PFSK-1 (cell line): ENCODE data around the gene IQCM.

Source experiments
- FOXP2 ChIP-seq: optimal IDR thresholded peaks from 2 replicates; pipeline ENCODE3; 2011; ENCODE audit warnings: borderline replicate concordance, control low read depth, inconsistent platforms; ENCODE audit not compliant: insufficient read depth; ENCODE audit errors: extremely low read length, extremely low read depth
- POLR2AphosphoS5 ChIP-seq: IDR thresholded peaks from 2 replicates; pipeline ENCODE4 v1.6.1; 2012; ENCODE audit warnings: low read depth, mild to moderate bottlenecking, control low read depth, low read length, moderate library complexity
- SIN3A ChIP-seq: IDR thresholded peaks from 2 replicates; pipeline ENCODE4 v1.6.1; 2012; ENCODE audit warnings: mild to moderate bottlenecking, low read length, moderate library complexity, borderline replicate concordance; ENCODE audit not compliant: insufficient read depth
- TAF1 ChIP-seq: IDR thresholded peaks from 2 replicates; pipeline ENCODE4 v1.6.1; 2012; ENCODE audit warnings: low read length, control low read depth, borderline replicate concordance; ENCODE audit not compliant: insufficient read depth
- TF ChIP-seq, protein P1 (sequence below), 2 experiments: IDR thresholded peaks; 2 replicates each; pipeline versions ENCODE4 v1.6.1 to v1.8.0; 2011 to 2012; ENCODE audit warnings: low read depth in 2 of 2, low read length in 2 of 2, control low read depth in 1 of 2, inconsistent platforms in 1 of 2, mild to moderate bottlenecking in 1 of 2, moderate library complexity in 1 of 2; ENCODE audit not compliant: insufficient read depth in 1 of 2

IQCM gene

DNA sequence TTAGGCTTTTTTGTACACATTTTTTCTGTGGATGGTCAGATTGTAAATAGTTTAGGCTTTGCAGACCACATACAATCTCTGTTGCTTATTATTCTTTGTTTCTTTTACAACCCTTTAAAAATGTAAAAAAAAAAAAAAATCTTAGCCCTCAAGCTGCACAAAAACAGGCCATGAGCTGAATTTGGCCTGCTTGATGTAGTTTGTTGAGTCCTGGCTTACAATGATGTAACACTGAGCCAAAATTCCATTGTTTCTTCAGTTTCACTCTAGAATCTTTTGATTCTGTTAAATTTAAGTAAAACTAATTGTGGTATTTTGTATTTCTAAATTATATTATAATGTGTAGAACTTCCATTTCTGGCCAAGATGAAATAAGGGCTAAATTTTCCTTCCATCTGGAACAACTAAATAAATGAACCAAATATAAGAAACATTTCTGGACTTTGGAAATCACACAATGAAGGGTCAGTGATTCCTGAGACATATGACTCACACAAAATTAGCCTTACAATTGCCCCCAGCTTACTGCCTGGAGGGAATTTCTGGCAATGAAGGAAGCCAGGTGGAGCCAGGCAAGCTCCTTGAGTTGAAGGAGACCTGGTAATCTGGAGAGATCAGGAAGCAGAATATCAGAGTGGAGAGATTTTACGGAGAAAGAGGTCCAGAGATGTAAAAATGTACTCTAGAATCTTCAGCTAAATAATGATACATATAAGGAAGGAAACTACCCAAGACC lies 29.8 kb downstream of the IQCM start:
- no peak for TF ChIP-seq TAF1
- TF ChIP-seq POLR2AphosphoS5 = no peak
- TF ChIP-seq SIN3A = no peak
- no peak for TF ChIP-seq FOXP2
- TF ChIP-seq, protein P1, sequence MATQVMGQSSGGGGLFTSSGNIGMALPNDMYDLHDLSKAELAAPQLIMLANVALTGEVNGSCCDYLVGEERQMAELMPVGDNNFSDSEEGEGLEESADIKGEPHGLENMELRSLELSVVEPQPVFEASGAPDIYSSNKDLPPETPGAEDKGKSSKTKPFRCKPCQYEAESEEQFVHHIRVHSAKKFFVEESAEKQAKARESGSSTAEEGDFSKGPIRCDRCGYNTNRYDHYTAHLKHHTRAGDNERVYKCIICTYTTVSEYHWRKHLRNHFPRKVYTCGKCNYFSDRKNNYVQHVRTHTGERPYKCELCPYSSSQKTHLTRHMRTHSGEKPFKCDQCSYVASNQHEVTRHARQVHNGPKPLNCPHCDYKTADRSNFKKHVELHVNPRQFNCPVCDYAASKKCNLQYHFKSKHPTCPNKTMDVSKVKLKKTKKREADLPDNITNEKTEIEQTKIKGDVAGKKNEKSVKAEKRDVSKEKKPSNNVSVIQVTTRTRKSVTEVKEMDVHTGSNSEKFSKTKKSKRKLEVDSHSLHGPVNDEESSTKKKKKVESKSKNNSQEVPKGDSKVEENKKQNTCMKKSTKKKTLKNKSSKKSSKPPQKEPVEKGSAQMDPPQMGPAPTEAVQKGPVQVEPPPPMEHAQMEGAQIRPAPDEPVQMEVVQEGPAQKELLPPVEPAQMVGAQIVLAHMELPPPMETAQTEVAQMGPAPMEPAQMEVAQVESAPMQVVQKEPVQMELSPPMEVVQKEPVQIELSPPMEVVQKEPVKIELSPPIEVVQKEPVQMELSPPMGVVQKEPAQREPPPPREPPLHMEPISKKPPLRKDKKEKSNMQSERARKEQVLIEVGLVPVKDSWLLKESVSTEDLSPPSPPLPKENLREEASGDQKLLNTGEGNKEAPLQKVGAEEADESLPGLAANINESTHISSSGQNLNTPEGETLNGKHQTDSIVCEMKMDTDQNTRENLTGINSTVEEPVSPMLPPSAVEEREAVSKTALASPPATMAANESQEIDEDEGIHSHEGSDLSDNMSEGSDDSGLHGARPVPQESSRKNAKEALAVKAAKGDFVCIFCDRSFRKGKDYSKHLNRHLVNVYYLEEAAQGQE (IDR thresholded peaks at IDR 0.05; ENCODE audit: insufficient read depth in 1 of 2, low read depth in 2 of 2, low read length in 2 of 2) = no peak

DNA sequence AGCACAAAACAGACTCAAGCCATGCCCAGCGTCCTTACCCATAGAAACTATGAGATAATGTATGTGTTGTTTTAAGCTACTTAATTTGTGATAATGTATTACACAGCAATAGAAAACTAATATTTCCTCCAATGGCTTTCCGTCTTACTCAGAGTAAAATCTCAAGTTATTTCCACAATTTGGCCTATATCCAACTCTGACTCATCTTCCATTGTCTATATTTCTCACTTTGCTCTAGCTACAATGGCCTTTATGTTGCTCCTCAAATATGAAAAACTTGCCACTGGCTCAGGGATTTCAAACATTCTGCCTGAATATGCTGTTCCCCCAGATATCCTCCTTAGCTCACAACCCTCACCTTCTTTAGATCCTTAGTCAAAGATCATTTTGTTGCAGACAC lies 31.6 kb downstream of the IQCM start:
- TF ChIP-seq, protein P1 (IDR thresholded peaks at IDR 0.05; ENCODE audit: insufficient read depth in 1 of 2, low read depth in 2 of 2, low read length in 2 of 2) = no peak
- no peak for TF ChIP-seq POLR2AphosphoS5
- TF ChIP-seq FOXP2 = no peak
- TF ChIP-seq SIN3A = no peak
- TF ChIP-seq TAF1 = no peak

DNA sequence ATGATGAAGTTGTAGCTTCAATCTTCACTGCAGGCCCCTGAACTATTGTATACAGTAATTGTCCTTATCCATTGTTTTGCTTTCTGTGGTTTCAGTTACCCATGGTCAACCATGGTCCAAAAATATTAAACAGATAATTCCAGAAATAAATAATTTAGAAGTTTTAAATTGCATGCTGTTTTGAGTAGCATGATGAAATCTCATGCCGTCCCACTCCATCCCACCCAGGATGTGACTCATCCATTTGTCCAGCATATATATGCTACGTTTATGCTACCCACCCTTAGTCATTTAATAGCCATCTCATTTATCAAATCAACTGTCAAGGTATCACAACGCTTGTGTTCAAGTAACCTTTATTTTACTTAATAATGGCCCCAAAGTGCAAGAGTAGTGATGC lies 34.5 kb downstream of the IQCM start:
- TF ChIP-seq POLR2AphosphoS5 (no peak), TAF1 (no peak), FOXP2 (no peak), SIN3A (no peak)
- TF ChIP-seq, protein P1 (IDR thresholded peaks at IDR 0.05; ENCODE audit: insufficient read depth in 1 of 2, low read depth in 2 of 2, low read length in 2 of 2) = no peak

DNA sequence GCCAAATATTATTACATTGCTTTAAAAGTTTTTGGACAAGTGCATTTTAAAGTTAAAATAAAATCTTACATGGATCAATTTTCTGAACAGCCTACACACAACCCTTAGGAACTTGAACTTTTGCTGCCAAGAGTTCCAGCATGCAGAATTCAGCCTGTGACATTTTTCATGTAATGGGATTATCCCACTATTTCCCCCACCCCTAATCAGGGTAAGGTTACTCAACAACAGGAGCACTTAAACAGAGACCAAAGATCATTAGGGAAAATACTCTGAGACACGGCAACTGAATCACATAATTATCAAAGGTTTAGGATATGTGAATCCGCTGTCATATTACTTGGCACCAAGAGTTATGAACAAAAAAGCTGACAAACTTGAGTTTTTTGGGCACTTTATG lies 47.2 kb downstream of the IQCM start:
- TF ChIP-seq FOXP2 (no peak), SIN3A (no peak), POLR2AphosphoS5 (no peak), TAF1 (no peak)
- TF ChIP-seq, protein P1 (IDR thresholded peaks at IDR 0.05; ENCODE audit: insufficient read depth in 1 of 2, low read depth in 2 of 2, low read length in 2 of 2) = no peak

DNA sequence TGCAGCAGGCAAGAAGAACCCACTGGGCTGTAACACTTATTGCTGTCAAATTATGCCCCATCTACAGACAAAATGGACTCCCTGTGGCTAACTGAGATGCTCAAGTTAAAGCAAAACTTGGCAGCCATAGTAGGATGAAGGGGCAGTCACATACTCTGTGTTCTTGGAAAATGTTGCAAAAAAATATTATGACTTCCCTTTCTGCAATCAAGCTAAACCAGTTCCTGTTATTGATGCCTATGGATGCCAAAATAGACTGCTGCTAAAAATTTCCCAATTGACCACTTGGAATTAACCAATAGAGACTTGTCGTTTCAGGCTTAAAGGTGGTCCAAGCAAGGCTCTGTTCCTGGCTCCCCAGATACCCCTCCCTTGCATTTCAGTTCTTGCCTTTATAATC lies 49.5 kb downstream of the IQCM start:
- TF ChIP-seq TAF1 (no peak), FOXP2 (no peak), POLR2AphosphoS5 (no peak), SIN3A (no peak)
- TF ChIP-seq, protein P1 (IDR thresholded peaks at IDR 0.05; ENCODE audit: insufficient read depth in 1 of 2, low read depth in 2 of 2, low read length in 2 of 2) = no peak
